Naive thymus-derived CD4-positive, alpha-beta T cell (primary cell): ENCODE data around the gene FOXP4. TPM values are rescaled to one million over a fixed set of nuclear protein-coding genes. Genes with fewer than 3 reads are reported as not detected.

Source experiments
- ATAC-seq: fragments of 150-1000 bp; cut with Tn5 transposase; 2 replicates; pipeline ENCODE4 v1.10.0; 2021; ENCODE audit warnings: mild to moderate bottlenecking, moderate library complexity
- CTCF ChIA-PET: fragments of 350-600 bp; sonication (Branson Sonifier 250); formaldehyde crosslinking; loops from one replicate; lab custom pipeline; 2021; ENCODE audit warnings: antibody characterized with exemption; lab: Charles Lee
- POLR2A ChIA-PET: fragments of 350-600 bp; sonication (Branson Sonifier 250); formaldehyde crosslinking; loops from one replicate; lab custom pipeline; 2021; ENCODE audit warnings: antibody characterized with exemption, inconsistent platforms; lab: Charles Lee
- DNase-seq, 9 donors: peaks; one replicate each; pipeline versions ENCODE4 v3.0.0 to v3.0.0-alpha.2; 2020 to 2022; ENCODE audit warnings: mixed read lengths in 1 of 9
- H3K27ac ChIP-seq: one replicate; pipeline ENCODE4 v1.7.0; 2013; ENCODE audit warnings: mild to moderate bottlenecking, low read depth, low read length, moderate library complexity
- H3K27me3 ChIP-seq, 2 donors: one replicate each; pipeline ENCODE4 v1.7.0; 2013; ENCODE audit warnings: low read length in 2 of 2, mild to moderate bottlenecking in 2 of 2, moderate library complexity in 2 of 2; ENCODE audit not compliant: control insufficient read depth in 2 of 2, insufficient read depth in 2 of 2
- H3K36me3 ChIP-seq, 3 experiments: 1 replicate in 2 of 3; 2 replicates in 1 of 3; pipeline ENCODE4 v1.7.0; 2013; ENCODE audit warnings: low read length in 3 of 3, mild to moderate bottlenecking in 3 of 3, moderate library complexity in 1 of 3; ENCODE audit not compliant: insufficient read depth in 3 of 3, control insufficient read depth in 2 of 3
- H3K4me1 ChIP-seq, 2 donors: one replicate each; pipeline ENCODE4 v1.7.0; 2013; ENCODE audit warnings: low read length in 2 of 2, mild to moderate bottlenecking in 2 of 2, moderate library complexity in 1 of 2; ENCODE audit not compliant: control insufficient read depth in 2 of 2, insufficient read depth in 2 of 2
- H3K4me3 ChIP-seq: 2 replicates; pipeline ENCODE4 v1.7.0; 2013; ENCODE audit warnings: mild to moderate bottlenecking, low read length
- H3K9me3 ChIP-seq, 3 experiments: 1 replicate in 2 of 3; 2 replicates in 1 of 3; pipeline ENCODE4 v1.7.0; 2013; ENCODE audit warnings: low read length in 3 of 3; ENCODE audit not compliant: control insufficient read depth in 2 of 3
- H3K27ac Mint-ChIP-seq, 9 donors: one replicate each; pipeline ENCODE4 v1.8.0; 2020 to 2022; ENCODE audit warnings: mixed read lengths in 9 of 9, mild to moderate bottlenecking in 8 of 9, moderate library complexity in 5 of 9, inconsistent platforms in 2 of 9
- H3K27me3 Mint-ChIP-seq, 5 donors: one replicate each; pipeline ENCODE4 v1.8.0; 2021 to 2022; ENCODE audit warnings: mixed read lengths in 5 of 5, mild to moderate bottlenecking in 1 of 5
- H3K36me3 Mint-ChIP-seq, 5 donors: one replicate each; pipeline ENCODE4 v1.8.0; 2020 to 2022; ENCODE audit warnings: mixed read lengths in 5 of 5, mild to moderate bottlenecking in 3 of 5, inconsistent platforms in 1 of 5
- H3K4me1 Mint-ChIP-seq, 7 donors: one replicate each; pipeline ENCODE4 v1.8.0; 2020 to 2022; ENCODE audit warnings: mixed read lengths in 7 of 7, mild to moderate bottlenecking in 3 of 7, inconsistent platforms in 1 of 7
- H3K4me3 Mint-ChIP-seq, 10 donors: one replicate each; pipeline ENCODE4 v1.8.0; 2020 to 2022; ENCODE audit warnings: mild to moderate bottlenecking in 10 of 10, mixed read lengths in 10 of 10, moderate library complexity in 6 of 10, inconsistent platforms in 2 of 10
- H3K9me3 Mint-ChIP-seq, 11 donors: one replicate each; pipeline ENCODE4 v1.8.0; 2020 to 2022; ENCODE audit warnings: mixed read lengths in 11 of 11, mild to moderate bottlenecking in 4 of 11, inconsistent platforms in 1 of 11, moderate library complexity in 1 of 11
- intact Hi-C, 2 donors: fragments of 100-400 bp; cut with micrococcal nuclease; formaldehyde crosslinking; loops; one replicate each; pipeline ENCODE4 v1.15.1; 2023
- polyA plus RNA-seq, 2 donors: library from polyadenylated mRNA; unstranded; fragments of 300-500 nt; fragmentation: Illumina TruSeq; gene quantifications; one replicate each; pipeline ENCODE4 v1.2.3, GENCODE V29; 2021
- total RNA-seq, 6 experiments: library from RNA in 5 of 6; stranded (reverse) in 5 of 6; gene quantifications; 1 replicate in 5 of 6; 2 replicates in 1 of 6; pipeline ENCODE4 v1.2.3 and lab custom pipeline; 2021 to 2026

Gene FOXP4
- total and polyA plus RNA-seq, 7 experiments from 2014 or later, result 0.07 to 7.6 (median 4.4) TPM

DNA sequence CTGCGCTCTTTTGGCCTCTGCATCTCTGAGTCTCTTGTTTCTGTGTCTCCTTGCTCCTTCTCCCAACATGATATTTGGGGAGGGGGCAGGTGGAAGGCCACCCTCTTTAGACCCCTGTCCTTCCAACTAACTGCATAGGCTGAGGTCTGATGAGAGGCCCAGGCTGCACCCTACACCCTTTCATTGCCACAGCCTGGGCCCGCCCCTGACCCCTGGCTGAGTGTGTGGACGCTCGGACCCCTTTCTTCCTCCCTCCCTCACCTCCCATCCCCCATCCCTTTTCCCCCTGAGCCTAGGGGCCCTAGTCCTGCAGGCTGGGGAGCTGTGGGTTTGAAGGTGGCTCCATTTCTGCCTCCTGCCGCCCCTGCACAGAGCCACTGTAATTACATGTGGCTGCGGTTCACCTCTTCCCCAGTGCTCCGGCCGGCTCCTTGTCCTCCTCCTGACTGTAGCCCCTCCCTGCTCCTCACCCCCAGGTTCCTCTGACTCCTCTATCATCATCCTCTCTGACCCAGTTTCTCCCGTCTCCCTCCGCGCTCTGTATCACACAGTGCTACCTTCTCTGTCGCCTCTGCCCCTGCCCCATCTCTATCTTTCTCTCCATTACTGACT lies 98.9 kb downstream of the FOXP4 start:
- H3K4me1 ChIP-seq, result no peaks in the 10 kb centered on the region
- Mint-ChIP-seq H3K27me3 (peaks cover 8 to 36% (median 19%) of the 10 kb centered on the region in 5 donors), H3K36me3 (no peaks in the 10 kb centered on the region), H3K4me1 (no peaks in the 10 kb centered on the region), H3K4me3 (no peak overlapping the region), H3K27ac (peak overlapping the region in 1 of 9 donors; percentile 46), H3K9me3 (peaks cover 0 to 3% (median 0%) of the 10 kb centered on the region in 11 donors)
- ChIA-PET CTCF (no interaction called here), POLR2A (no interaction called here)
- no peak overlapping the region for H3K4me3 ChIP-seq
- DNase-seq (no peak), ATAC-seq (no peak)
- no peaks in the 10 kb centered on the region for H3K36me3 ChIP-seq
- intact Hi-C loops, result no loop called here
- H3K27ac ChIP-seq, result no peak overlapping the region
- H3K9me3 ChIP-seq, result no peaks in the 10 kb centered on the region
- no peaks in the 10 kb centered on the region for H3K27me3 ChIP-seq

DNA sequence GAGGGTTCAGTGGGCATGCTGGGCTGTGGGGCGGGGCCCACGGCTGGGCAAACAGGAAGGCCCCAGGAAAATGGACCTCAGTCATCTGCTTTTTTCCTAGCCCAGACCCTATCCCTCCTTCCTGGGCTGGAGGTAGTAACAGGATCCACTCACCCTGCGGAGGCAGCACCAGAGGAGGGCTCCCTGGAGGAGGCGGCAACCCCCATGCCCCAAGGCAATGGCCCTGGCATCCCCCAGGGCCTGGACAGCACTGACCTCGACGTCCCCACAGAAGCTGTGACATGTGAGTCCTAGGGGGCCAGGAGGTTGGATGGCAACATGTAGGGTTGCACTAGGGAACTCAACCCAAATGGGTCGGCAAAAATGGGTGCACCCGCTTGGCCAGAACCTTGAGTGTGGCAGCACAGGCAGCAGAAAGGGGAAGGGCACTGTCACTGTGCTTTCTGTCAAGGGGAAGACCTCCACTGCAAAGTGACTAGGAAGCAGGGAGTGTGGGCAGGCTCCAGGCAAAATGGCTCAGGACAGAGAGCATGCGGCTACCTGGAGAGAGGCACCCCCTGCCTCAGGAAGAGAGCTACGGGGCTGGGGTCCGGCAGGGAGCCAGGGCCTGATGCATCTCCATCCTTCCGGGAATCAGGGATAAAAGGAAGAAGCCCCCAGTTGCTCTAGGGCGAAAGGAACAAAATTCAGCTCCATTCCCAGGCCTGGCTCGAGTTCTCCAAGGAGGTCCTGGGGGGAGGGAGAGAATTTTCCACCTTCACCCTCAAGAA lies 100.0 kb downstream of the FOXP4 start:
- peaks cover under 1 to 28% (median 13%) of the 10 kb centered on the region in 5 donors for H3K27me3 Mint-ChIP-seq

GRCh38 chr6:41647061-41647511 lies 100.9 kb downstream of the FOXP4 start:
- H3K4me1 ChIP-seq, result no peaks in the 10 kb centered on the region
- no peak overlapping the region for H3K4me3 ChIP-seq
- ATAC-seq (no peak), DNase-seq (no peak)
- H3K27me3 ChIP-seq, result no peaks in the 10 kb centered on the region
- POLR2A ChIA-PET, result no interaction called here
- no peaks in the 10 kb centered on the region for H3K36me3 Mint-ChIP-seq
- no peak overlapping the region for H3K27ac ChIP-seq
- peaks cover 0 to 3% (median 0%) of the 10 kb centered on the region in 11 donors for H3K9me3 Mint-ChIP-seq
- CTCF ChIA-PET, result no interaction called here
- H3K4me3 Mint-ChIP-seq, result no peak overlapping the region
- H3K36me3 ChIP-seq, result no peaks in the 10 kb centered on the region
- no peak overlapping the region for H3K27ac Mint-ChIP-seq
- peaks cover 0 to 22% (median 11%) of the 10 kb centered on the region in 5 donors for H3K27me3 Mint-ChIP-seq
- intact Hi-C loops, result no loop called here
- no peaks in the 10 kb centered on the region for H3K4me1 Mint-ChIP-seq
- no peaks in the 10 kb centered on the region for H3K9me3 ChIP-seq

More for the DNA sequence above, 100.0 kb downstream of the FOXP4 start:
- no peaks in the 10 kb centered on the region for H3K27me3 ChIP-seq
- H3K36me3 Mint-ChIP-seq, result no peaks in the 10 kb centered on the region
- no peaks in the 10 kb centered on the region for H3K9me3 ChIP-seq
- POLR2A ChIA-PET, result no interaction called here
- no peaks in the 10 kb centered on the region for H3K4me1 ChIP-seq
- intact Hi-C loops, result no loop called here
- no peaks in the 10 kb centered on the region for H3K4me1 Mint-ChIP-seq
- H3K36me3 ChIP-seq, result no peaks in the 10 kb centered on the region
- H3K9me3 Mint-ChIP-seq, result peaks cover 0 to 3% (median 0%) of the 10 kb centered on the region in 11 donors
- CTCF ChIA-PET, result no interaction called here
- DNase-seq (no peak), ATAC-seq (no peak)
- no peak overlapping the region for H3K27ac ChIP-seq
- no peak overlapping the region for H3K4me3 Mint-ChIP-seq
- no peak overlapping the region for H3K27ac Mint-ChIP-seq
- no peak overlapping the region for H3K4me3 ChIP-seq

DNA sequence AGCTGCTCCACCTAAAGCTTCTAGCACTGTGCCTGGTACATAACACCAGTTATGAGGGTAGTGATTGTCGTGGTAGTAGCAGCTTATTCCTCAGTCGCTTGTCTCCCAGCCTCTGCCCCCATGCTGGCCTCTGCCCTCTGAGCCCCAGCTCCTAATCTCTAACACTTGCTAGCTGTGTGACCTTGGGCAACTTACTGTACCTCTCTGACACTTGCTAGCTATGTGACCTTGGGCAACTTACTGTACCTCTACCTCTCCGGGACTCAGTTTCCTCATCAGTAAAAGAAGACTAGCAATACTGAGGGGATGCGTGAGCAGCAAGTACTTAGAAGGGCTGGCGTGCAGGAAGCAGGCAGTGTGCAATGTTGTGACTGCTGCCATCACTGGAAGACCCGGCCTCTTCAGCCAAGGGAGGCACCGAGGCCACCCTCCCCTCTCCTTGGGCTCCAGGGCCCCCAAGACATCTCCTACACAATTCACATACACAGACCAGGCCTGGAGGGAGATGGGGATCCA lies 101.9 kb downstream of the FOXP4 start:
- ChIA-PET CTCF (no interaction called here), POLR2A (no interaction called here)
- DNase-seq (no peak), ATAC-seq (no peak)
- no peaks in the 10 kb centered on the region for H3K4me1 ChIP-seq
- no peaks in the 10 kb centered on the region for H3K27me3 ChIP-seq
- Mint-ChIP-seq H3K9me3 (peaks cover 0 to 2% (median 0%) of the 10 kb centered on the region in 11 donors), H3K4me1 (no peaks in the 10 kb centered on the region), H3K27me3 (peaks cover 0 to 17% (median 6%) of the 10 kb centered on the region in 5 donors), H3K27ac (no peak overlapping the region), H3K36me3 (no peaks in the 10 kb centered on the region), H3K4me3 (no peak overlapping the region)
- intact Hi-C loops, result no loop called here
- no peaks in the 10 kb centered on the region for H3K9me3 ChIP-seq
- H3K27ac ChIP-seq, result no peak overlapping the region
- H3K36me3 ChIP-seq, result no peaks in the 10 kb centered on the region
- no peak overlapping the region for H3K4me3 ChIP-seq

DNA sequence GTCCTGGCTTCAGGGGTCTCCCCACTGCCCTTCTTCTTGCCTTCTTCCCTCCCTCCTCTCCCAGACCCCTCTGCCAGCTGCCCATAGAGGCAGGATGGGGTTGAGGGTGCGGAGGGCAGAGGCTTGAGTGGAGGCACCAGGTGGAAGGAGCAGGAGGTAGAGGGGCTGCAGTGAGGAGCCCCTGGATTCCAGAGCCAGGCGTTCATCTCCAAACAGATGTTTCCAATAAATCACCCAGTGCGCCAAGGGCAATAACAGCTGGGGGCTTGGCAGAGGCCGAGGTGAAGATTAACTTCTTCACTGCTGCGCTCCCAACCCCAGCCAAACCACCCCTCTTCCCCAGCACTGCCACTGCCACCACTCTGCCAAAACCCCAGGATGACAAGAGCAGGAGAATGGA lies 102.7 kb downstream of the FOXP4 start:
- CTCF ChIA-PET, result no interaction called here
- ATAC-seq (no peak), DNase-seq (no peak)
- Mint-ChIP-seq H3K9me3 (peaks cover 0 to 1% (median 0%) of the 10 kb centered on the region in 11 donors), H3K36me3 (no peaks in the 10 kb centered on the region), H3K4me1 (no peaks in the 10 kb centered on the region), H3K4me3 (no peak overlapping the region), H3K27ac (no peak overlapping the region), H3K27me3 (peaks cover 0 to 17% (median 6%) of the 10 kb centered on the region in 5 donors)
- no peak overlapping the region for H3K4me3 ChIP-seq
- no peak overlapping the region for H3K27ac ChIP-seq
- H3K9me3 ChIP-seq, result no peaks in the 10 kb centered on the region
- no peaks in the 10 kb centered on the region for H3K27me3 ChIP-seq
- POLR2A ChIA-PET, result no interaction called here
- H3K4me1 ChIP-seq, result no peaks in the 10 kb centered on the region
- intact Hi-C loops, result no loop called here
- H3K36me3 ChIP-seq, result no peaks in the 10 kb centered on the region

DNA sequence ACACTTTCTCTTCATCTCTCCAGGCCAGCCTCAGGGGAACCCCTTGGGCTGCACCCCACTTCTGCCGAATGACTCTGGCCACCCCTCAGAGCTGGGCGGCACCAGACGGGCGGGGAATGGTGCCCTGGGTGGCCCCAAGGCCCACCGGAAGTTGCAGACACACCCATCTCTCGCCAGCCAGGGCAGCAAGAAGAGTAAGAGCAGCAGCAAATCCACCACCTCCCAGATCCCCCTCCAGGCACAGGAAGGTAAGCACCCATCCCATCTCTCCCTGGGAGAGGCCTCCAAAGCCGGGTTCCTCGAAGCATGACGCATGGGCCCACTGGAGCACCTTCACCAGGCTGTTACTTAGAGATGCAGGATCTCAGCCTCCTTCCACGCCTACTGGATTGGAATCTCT lies 103.4 kb downstream of the FOXP4 start:
- H3K36me3 Mint-ChIP-seq, result no peaks in the 10 kb centered on the region
- Histone ChIP-seq H3K4me1 (no peaks in the 10 kb centered on the region), H3K27ac (no peak overlapping the region), H3K27me3 (no peaks in the 10 kb centered on the region), H3K36me3 (no peaks in the 10 kb centered on the region), H3K4me3 (no peak overlapping the region), H3K9me3 (no peaks in the 10 kb centered on the region)
- no peak overlapping the region for H3K4me3 Mint-ChIP-seq
- peaks cover 0 to 18% (median 6%) of the 10 kb centered on the region in 5 donors for H3K27me3 Mint-ChIP-seq
- ChIA-PET CTCF (no interaction called here), POLR2A (no interaction called here)
- DNase-seq (no peak), ATAC-seq (no peak)
- peaks cover 0 to 1% (median 0%) of the 10 kb centered on the region in 11 donors for H3K9me3 Mint-ChIP-seq
- intact Hi-C loops, result no loop called here
- no peak overlapping the region for H3K27ac Mint-ChIP-seq
- no peaks in the 10 kb centered on the region for H3K4me1 Mint-ChIP-seq
